GM18858 (cell line): ENCODE results near the gene HOOK1.
"Not testable (repeated sequence)": the region's sequence is repeated elsewhere in the genome, so short reads cannot be mapped to it uniquely, and the experiment has no call there.

Source experiments
- ATAC-seq: cut with Tn5 transposase; IDR thresholded peaks from one replicate; pipeline ENCODE4 v1.9.1; 2021; ENCODE audit not compliant: unreplicated experiment

The HOOK1 gene

GRCh38 chr1:59819566-59820438 is 5.1 kb downstream of the HOOK1 start:
- no peak for ATAC-seq

GRCh38 chr1:59827055-59827643 is 12.4 kb downstream of the HOOK1 start:
- no peak for ATAC-seq

- ATAC-seq, result no peak
These were observed 13.4 kb downstream of the HOOK1 start for GRCh38 chr1:59828160-59828559.

- no peak for ATAC-seq
These were observed 16.8 kb downstream of the HOOK1 start for GRCh38 chr1:59831529-59831928.

GRCh38 chr1:59833022-59833421 is 18.3 kb downstream of the HOOK1 start:
- no peak for ATAC-seq

- no peak for ATAC-seq
These were observed 19.2 kb downstream of the HOOK1 start for GRCh38 chr1:59833991-59834390.

GRCh38 chr1:59837857-59838256 is 23.1 kb downstream of the HOOK1 start:
- ATAC-seq, result not testable (repeated sequence)

- no peak for ATAC-seq
These were observed 30.3 kb downstream of the HOOK1 start for GRCh38 chr1:59845091-59845490.

GRCh38 chr1:59846209-59846894 is 31.6 kb downstream of the HOOK1 start:
- no peak for ATAC-seq

GRCh38 chr1:59846895-59847282 is 32.1 kb downstream of the HOOK1 start:
- ATAC-seq, result no peak

- ATAC-seq, result no peak
These were observed 37.4 kb downstream of the HOOK1 start for GRCh38 chr1:59852117-59852516.

- not testable (repeated sequence) for ATAC-seq
These were observed 40.5 kb downstream of the HOOK1 start for GRCh38 chr1:59855297-59855696.

GRCh38 chr1:59856725-59857338 is 42.1 kb downstream of the HOOK1 start:
- ATAC-seq, result no peak

- no peak for ATAC-seq
These were observed 43.1 kb downstream of the HOOK1 start for GRCh38 chr1:59857679-59858354.

- ATAC-seq, result no peak
These were observed 51.7 kb downstream of the HOOK1 start for GRCh38 chr1:59866462-59866861.

- ATAC-seq, result no peak
These were observed 57.0 kb downstream of the HOOK1 start for GRCh38 chr1:59871746-59872145.

GRCh38 chr1:59877108-59877682 is 62.4 kb downstream of the HOOK1 start:
- no peak for ATAC-seq

- no peak for ATAC-seq
These were observed 63.6 kb downstream of the HOOK1 start for GRCh38 chr1:59878370-59878769.

- ATAC-seq, result no peak
These were observed 64.8 kb downstream of the HOOK1 start for GRCh38 chr1:59879574-59879973.

- ATAC-seq, result no peak
These were observed 65.3 kb downstream of the HOOK1 start for GRCh38 chr1:59879996-59880505.
